Measurements from ENCODE around the gene SLC29A4. TPM values are rescaled to one million over a fixed set of nuclear protein-coding genes. Genes with fewer than 3 reads are reported as not detected.
"Not testable (repeated sequence)": the region's sequence is repeated elsewhere in the genome, so short reads cannot be mapped to it uniquely, and the experiment has no call there.

The SLC29A4 gene
- total RNA-seq, 1 donor from 2014 or later, result 1.8 TPM

DNA sequence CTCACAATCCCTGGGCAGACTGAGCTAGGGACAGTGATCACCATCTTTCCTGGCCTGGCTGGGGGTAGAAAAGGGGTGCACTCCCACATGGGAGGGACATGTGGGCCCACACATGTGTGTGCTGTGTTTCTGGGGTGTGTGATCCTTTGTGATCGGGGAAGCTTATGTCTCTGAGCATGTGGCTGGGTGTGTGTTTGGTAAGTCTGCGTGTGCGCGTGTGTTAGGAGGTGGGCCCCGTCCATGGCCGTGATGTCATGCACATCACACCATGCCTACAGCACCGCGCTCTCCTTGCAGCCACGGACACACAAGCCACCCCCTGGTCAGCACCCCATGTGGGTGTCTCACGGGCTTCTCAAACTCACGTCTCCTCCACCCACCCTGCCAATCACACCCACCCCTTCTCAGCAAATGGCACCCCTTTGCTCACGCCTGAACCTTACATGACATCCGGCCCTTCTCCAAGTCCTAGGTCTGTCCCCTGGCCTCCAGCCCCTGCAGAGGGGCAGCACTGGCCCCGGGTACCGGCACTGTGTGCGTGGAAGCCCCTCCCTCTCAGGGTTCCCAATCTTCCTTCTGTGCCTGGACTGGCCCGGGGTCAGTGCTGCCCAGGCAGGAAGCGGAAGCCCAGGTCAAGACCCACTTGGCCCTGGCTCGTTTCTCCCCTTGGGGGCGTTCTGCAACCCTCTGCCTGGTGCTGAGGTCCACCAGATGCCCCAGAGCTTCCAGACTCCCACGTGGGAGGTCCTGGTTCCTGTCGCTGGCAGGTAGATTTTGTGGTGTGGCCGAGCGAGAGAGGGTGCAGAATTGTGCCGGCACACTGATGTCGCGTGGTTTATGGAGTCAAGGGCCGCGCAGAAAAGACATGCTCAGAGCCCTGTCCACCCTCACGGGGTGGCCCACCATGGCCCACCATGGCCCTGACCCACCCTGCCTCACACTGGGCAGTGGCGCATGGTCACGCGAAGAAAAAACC is 12.6 kb downstream of the SLC29A4 start:
- H3K36me3 Mint-ChIP-seq (ENCODE audit: low read depth), result no peaks in the 10 kb centered on the region
- no peak overlapping the region for H3K27ac Mint-ChIP-seq
- no peak for DNase-seq
- H3K27me3 Mint-ChIP-seq, result peaks cover 26% of the 10 kb centered on the region
- intact Hi-C loops (cut with micrococcal nuclease), result no loop called here
- H3K9me3 Mint-ChIP-seq, result peaks cover 11% of the 10 kb centered on the region
- H3K4me3 Mint-ChIP-seq, result peak overlapping the region; percentile 69
- H3K4me1 Mint-ChIP-seq, result peaks cover 17% of the 10 kb centered on the region

DNA sequence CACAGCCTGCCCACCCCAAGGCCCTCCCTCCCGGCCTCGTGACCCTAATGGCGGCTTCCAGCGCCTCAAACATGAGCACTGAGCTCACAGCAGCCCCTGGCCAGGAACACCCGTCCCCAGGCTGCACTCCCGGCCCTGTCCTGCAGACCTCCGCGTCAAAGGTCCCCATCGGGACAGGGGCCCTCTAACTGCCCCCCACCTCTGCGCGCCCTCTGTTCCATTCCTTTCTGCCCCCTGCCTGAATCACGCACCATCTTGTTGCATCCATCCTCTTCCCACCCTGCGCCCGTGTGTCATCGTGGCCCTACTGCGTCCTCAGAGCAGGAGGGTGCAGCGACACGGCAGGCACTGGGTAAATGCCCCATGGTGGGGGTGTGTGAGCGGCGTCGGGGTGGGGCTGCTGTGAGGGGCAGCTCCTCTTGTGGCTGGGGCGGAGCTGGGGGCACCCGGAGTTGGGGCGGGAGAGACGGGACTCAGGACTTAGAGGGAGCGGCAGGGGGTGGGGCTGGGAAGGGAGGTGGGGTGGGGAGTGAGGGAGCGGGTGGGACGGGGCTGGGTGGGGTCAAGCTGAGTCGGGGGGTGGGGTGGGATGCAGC is 13.4 kb downstream of the SLC29A4 start:
- H3K36me3 Mint-ChIP-seq (ENCODE audit: low read depth), result no peaks in the 10 kb centered on the region
- intact Hi-C loops (cut with micrococcal nuclease), result no loop called here
- peaks cover 17% of the 10 kb centered on the region for H3K4me1 Mint-ChIP-seq
- H3K4me3 Mint-ChIP-seq, result peak overlapping the region; percentile 69
- H3K9me3 Mint-ChIP-seq, result peaks cover 11% of the 10 kb centered on the region
- H3K27ac Mint-ChIP-seq, result peak overlapping the region; percentile 67
- peak; percentile 73 for DNase-seq
- H3K27me3 Mint-ChIP-seq, result peaks cover 26% of the 10 kb centered on the region

DNA sequence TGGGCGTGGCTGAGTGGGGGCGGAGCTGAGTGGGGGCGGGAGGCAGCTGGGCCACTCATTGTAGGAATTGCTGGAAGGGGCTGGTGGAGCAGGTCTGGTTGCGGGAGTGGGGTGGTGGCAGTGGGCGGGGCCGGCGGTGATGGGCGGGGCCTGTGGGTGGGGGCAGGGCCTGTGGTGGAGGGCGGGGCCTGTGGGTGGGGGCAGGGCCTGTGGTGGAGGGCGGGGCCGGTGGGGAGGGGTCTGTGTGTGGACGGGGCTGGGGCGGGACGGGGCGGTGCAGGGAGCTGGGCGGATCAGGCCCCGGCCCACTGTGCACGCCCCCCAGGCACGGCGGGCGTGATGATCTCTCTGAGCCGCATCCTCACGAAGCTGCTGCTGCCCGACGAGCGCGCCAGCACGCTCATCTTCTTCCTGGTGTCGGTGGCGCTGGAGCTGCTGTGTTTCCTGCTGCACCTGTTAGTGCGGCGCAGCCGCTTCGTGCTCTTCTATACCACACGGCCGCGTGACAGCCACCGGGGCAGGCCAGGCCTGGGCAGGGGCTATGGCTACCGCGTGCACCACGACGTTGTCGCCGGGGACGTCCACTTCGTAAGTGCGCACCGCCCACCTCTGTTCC is 14.0 kb downstream of the SLC29A4 start:
- peak; percentile 92 for DNase-seq

DNA sequence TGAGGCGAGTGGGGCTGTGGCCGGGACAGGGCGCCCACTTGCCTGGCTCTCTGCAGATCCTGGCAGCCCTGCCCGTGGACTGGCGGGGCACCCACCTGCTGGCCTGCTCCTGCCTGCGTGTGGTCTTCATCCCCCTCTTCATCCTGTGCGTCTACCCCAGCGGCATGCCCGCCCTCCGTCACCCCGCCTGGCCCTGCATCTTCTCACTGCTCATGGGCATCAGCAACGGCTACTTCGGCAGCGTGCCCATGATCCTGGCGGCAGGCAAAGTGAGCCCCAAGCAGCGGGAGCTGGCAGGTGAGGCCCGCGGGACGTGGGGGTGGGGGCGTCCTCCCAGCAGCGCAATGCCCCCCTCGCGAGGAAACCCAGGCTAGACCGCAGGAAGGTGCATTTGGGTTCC is 17.6 kb downstream of the SLC29A4 start:
- no peaks in the 10 kb centered on the region for H3K36me3 Mint-ChIP-seq (ENCODE audit: low read depth)

More for the DNA sequence above, 14.0 kb downstream of the SLC29A4 start:
- Mint-ChIP-seq H3K36me3 (ENCODE audit: low read depth) (no peaks in the 10 kb centered on the region), H3K27ac (peak overlapping the region; percentile 67), H3K4me3 (peak overlapping the region; percentile 84), H3K27me3 (peaks cover 26% of the 10 kb centered on the region), H3K4me1 (peaks cover 17% of the 10 kb centered on the region), H3K9me3 (peaks cover 11% of the 10 kb centered on the region)
- intact Hi-C loops (cut with micrococcal nuclease), result no loop called here

DNA sequence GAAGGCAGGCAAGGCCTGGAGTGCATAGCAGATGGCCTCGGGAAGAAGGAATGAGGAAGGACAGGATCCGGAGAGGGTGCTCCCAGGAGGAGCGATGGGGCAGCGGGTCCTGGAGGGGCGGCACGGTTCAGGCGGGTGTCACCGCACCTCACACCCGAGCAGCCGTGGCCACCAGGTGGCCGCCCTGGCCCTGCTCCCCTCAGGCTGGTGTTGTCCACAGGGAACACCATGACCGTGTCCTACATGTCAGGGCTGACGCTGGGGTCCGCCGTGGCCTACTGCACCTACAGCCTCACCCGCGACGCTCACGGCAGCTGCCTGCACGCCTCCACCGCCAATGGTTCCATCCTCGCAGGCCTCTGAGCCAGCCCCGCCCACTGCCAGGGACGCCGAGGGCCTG is 19.8 kb downstream of the SLC29A4 start:
- Mint-ChIP-seq H3K27me3 (peaks cover 5% of the 10 kb centered on the region), H3K4me3 (no peak overlapping the region), H3K36me3 (ENCODE audit: low read depth) (peaks cover 2% of the 10 kb centered on the region), H3K27ac (no peak overlapping the region), H3K9me3 (no peaks in the 10 kb centered on the region), H3K4me1 (peaks cover 6% of the 10 kb centered on the region)
- no peak for DNase-seq
- intact Hi-C loops (cut with micrococcal nuclease), result no loop called here

More for the DNA sequence above, 17.6 kb downstream of the SLC29A4 start:
- no peak for DNase-seq
- Mint-ChIP-seq H3K27ac (no peak overlapping the region), H3K4me3 (no peak overlapping the region), H3K27me3 (peaks cover 15% of the 10 kb centered on the region), H3K9me3 (peaks cover under 1% of the 10 kb centered on the region), H3K4me1 (peaks cover 17% of the 10 kb centered on the region)
- intact Hi-C loops (cut with micrococcal nuclease), result no loop called here

DNA sequence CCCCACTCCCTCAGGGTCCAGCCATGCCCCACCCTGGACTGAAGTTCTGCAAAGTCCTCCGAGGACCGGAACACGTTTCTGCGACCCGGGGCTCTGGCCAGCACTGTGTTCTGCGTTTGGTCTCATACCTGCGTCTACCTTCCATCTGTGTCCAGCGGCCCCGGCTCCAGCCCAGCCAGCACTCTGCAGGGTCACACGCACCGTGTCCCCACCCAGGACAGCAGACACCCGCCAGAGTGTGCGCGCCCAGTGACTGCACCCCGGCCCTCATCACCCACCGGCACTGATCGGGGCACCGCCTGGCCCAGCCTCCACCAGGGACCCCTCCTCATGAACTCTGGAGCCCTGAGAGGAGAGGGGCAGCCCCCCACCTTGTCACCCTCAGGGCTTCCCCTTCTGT is 20.3 kb downstream of the SLC29A4 start:
- no peak overlapping the region for H3K4me3 Mint-ChIP-seq
- intact Hi-C loops (cut with micrococcal nuclease), result no loop called here
- H3K36me3 Mint-ChIP-seq (ENCODE audit: low read depth), result peaks cover 2% of the 10 kb centered on the region
- peaks cover 4% of the 10 kb centered on the region for H3K4me1 Mint-ChIP-seq
- DNase-seq, result no peak
- peaks cover 4% of the 10 kb centered on the region for H3K27me3 Mint-ChIP-seq
- no peaks in the 10 kb centered on the region for H3K9me3 Mint-ChIP-seq
- no peak overlapping the region for H3K27ac Mint-ChIP-seq

DNA sequence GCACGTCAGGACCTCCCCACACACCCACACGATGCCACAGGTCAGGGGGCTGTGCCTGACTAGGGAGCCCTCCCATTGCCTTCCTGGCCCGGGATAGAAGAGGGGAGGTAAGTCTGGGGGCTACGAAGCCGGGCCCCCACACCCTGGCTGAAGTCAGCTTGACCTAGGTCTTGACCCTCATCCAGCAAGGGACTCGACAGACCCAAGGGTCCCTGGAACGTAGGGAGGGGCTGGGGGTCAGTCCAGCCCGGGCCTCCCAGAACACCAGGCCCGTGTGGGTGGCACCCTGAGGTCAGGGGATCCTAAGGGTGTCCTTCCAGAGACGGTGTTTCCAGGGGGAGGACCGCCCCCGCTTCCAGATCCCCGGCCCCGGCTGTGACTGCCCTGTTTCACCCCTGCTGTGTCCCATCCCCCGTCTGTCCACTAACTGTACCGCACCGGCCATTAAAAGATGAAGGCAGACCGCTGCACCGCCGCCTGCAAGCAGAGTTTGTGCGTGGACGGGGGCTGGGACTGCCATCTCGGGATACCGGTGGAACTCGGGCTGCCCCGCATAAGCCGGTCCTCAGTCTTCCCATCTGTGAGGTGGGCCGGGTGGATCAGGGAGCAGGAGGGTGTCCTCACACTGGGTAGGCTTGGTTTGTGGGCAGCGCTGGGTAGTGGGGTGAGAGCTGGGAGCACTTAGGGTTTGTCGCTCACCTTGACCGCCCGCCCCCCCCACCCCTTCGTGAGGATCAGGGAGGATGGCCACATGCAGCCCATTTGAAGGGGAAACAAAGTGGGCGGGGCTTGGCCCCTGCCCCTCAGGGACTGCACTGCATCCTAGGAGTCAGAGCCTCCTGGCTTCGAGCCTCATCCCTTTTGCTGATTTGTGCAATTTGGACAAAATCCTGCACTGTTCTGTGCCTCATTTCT is 21.1 kb downstream of the SLC29A4 start:
- H3K27ac Mint-ChIP-seq, result no peak overlapping the region
- no peaks in the 10 kb centered on the region for H3K9me3 Mint-ChIP-seq
- H3K36me3 Mint-ChIP-seq (ENCODE audit: low read depth), result peaks cover 7% of the 10 kb centered on the region
- H3K4me3 Mint-ChIP-seq, result no peak overlapping the region
- intact Hi-C loops (cut with micrococcal nuclease), result no loop called here
- H3K4me1 Mint-ChIP-seq, result no peaks in the 10 kb centered on the region
- no peaks in the 10 kb centered on the region for H3K27me3 Mint-ChIP-seq
- no peak for DNase-seq

DNA sequence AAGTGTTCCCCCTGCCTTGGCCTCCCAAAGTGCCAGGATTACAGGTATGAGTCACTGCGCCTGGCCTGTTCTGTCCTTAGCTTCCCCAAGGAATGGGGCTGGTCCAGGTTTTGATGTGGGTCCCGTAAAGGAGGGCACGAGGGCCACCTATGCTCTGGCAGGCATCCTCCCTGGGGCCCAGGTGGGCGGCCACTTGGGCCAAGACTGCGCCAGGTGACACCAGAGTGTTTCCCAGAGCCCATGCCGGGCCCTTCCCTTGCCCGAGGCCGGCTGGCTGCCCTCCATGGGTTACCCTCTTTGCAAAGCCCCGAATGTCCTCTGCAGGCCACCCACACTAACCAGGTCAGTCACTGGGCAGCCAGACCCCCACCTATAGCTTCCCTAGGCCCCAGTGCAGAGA is 22.3 kb downstream of the SLC29A4 start:
- H3K27ac Mint-ChIP-seq; DNase-seq; H3K9me3 Mint-ChIP-seq; H3K27me3 Mint-ChIP-seq; H3K4me3 Mint-ChIP-seq; H3K36me3 Mint-ChIP-seq (ENCODE audit: low read depth); H3K4me1 Mint-ChIP-seq; intact Hi-C loops (cut with micrococcal nuclease): not testable (repeated sequence)

DNA sequence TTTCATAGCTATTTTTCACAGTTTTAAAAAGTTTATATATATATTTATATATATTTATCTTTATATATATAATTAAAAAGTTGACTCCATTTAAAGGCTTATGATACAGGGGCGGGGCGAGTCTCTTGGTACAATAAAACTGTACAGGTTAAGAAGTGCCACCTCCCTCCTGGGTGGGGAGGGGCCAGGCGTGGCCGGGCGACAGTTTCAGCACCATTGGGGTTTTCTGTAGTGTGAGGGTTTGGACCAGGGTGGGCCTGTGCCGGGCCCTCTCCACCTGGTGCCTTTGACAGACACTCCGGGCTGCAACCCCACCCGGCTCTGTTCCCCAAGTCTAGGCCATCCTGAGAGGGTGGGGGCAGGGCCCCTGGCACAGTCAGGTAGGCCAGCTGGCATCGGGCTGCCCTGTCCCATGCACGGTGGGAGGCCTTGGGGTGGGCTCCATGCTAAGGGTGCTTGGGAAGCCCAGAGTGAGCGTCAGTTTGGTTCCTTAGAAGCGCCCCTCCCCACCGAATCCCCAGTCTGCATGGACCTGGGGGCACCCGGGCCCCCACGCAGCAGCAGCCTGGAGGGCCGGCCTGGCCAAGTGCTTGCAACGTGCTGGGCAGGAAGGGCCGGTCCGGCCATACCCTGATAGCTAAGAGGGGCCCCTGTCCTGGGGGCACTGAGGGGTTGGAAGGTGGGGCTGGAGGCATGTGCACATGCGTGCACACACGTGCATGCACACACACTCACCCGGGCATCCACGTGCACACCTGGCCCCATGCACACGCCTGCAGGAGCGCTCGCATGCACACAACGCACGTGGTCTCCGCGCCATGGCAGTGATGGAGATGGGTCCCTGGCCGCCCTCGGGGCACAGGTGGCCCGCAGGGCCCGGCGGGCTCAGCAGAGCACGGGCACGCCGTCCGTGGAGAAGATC is 24.7 kb downstream of the SLC29A4 start:
- H3K9me3 Mint-ChIP-seq; H3K4me1 Mint-ChIP-seq; H3K27ac Mint-ChIP-seq; H3K27me3 Mint-ChIP-seq; intact Hi-C loops (cut with micrococcal nuclease); DNase-seq; H3K4me3 Mint-ChIP-seq: not testable (repeated sequence)
- peaks cover 19% of the 10 kb centered on the region for H3K36me3 Mint-ChIP-seq (ENCODE audit: low read depth)

DNA sequence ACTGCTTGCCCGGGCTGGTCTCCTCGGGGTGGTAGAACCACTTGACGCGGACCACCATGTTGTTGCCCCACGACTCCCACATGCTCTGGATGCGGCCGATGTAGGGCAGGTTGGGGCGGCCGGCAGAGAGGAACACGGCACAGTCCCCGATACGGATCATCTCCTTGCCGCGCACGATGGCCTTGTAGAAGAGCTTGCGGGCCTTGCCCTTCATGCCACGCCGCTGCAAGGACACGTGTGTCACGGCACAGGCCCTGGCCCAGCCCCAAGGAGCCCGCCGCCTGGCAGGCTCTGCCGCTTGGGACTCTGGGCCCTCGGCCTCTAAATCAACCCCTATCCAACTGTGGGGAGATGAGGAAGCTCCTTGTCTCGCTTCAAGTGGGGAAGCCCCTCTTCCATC is 26.4 kb downstream of the SLC29A4 start:
- intact Hi-C loops (cut with micrococcal nuclease), result no loop called here
- Mint-ChIP-seq H3K27ac (no peak overlapping the region), H3K36me3 (ENCODE audit: low read depth) (peaks cover 21% of the 10 kb centered on the region), H3K27me3 (no peaks in the 10 kb centered on the region), H3K9me3 (no peaks in the 10 kb centered on the region), H3K4me1 (no peaks in the 10 kb centered on the region), H3K4me3 (no peak overlapping the region)
- DNase-seq, result no peak

DNA sequence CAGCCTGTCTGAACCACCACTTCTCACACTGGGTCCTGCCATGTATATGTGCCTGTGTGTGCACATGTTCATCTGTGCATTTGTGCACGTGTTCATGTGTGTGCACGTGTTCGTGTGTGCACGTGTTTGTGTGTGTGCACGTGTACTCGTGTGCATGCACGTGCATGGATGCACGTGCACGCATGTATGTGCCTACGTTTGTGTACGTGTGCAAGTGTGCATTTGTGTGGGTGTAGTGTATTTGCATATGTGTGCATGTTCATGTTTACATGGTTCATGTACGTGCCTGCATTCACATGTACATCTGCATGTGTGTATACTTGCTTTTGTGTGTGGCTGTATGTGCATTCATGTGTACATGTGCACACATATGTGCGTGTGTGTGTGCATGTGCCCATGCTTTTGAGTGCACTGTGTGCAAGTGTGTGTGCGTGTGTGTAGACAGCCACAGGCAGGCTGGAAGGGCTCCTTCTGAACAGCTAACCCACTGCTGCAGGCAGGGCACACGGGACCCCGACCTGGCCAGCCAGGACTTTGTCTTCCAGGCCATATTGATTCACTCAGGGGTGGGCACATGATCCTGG is 28.2 kb downstream of the SLC29A4 start:
- no peak overlapping the region for H3K4me3 Mint-ChIP-seq
- H3K9me3 Mint-ChIP-seq, result no peaks in the 10 kb centered on the region
- no peak for DNase-seq
- no peaks in the 10 kb centered on the region for H3K27me3 Mint-ChIP-seq
- no peak overlapping the region for H3K27ac Mint-ChIP-seq
- intact Hi-C loops (cut with micrococcal nuclease), result no loop called here
- H3K4me1 Mint-ChIP-seq, result no peaks in the 10 kb centered on the region
- peaks cover 29% of the 10 kb centered on the region for H3K36me3 Mint-ChIP-seq (ENCODE audit: low read depth)

DNA sequence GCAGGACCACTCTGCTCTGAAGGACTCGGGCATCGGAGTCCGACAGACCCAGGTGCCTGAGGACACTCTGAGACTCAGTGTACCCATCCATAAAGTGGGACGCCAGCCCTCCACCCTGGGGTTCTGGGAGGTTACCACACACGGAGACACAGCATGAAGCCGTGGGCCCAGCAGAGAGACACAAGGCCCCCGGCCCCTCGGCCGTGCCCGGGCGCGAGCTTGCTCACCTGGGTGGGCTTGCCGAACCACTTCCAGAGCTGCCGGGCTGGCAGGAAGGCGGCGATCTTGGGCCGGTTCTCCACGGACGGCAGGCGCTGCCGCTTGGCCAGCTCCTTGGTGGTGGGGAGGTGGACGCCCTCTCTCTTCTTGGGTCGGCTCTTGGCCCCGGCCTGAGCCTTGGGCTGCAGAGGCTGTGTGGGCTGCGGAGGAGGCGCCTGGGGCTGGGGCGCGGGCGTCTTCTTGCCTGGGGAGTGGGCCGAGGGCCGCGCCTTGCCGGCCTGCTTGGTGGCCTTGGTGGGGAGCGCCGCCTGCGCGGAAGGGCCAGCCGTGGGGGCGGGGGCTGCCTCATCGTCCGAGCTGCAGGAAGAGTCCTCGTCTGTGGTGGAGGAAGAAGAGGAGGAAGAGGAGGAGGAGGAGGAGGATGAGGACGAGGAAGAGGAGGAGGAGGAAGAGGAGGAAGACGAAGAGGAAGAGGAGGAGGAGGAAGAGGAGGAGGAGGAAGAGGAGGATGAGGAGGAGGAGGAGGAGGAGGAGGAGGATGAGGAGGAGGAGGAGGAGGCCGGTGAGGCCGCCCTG is 29.7 kb downstream of the SLC29A4 start:
- H3K27ac Mint-ChIP-seq; H3K4me1 Mint-ChIP-seq; H3K27me3 Mint-ChIP-seq; H3K4me3 Mint-ChIP-seq; intact Hi-C loops (cut with micrococcal nuclease); DNase-seq; H3K9me3 Mint-ChIP-seq: not testable (repeated sequence)
- peaks cover 37% of the 10 kb centered on the region for H3K36me3 Mint-ChIP-seq (ENCODE audit: low read depth)
